Muscle of arm (tissue), 14 donors: ENCODE measurements around the gene CNOT6. TPM values are rescaled to one million over a fixed set of nuclear protein-coding genes. Genes with fewer than 3 reads are reported as not detected.
"Not testable (repeated sequence)": the region's sequence is repeated elsewhere in the genome, so short reads cannot be mapped to it uniquely, and the experiment has no call there.

ENCODE experiments used
- DNase-seq: peaks from one replicate; pipeline ENCODE4 v3.0.0-alpha.2; 2013
- long read RNA-seq, 11 donors: transcript quantifications; one replicate each; lab custom pipeline, GENCODE V29; 2026
- polyA plus RNA-seq, 12 donors: library from polyadenylated mRNA; unstranded; fragments of 120-200 nt; gene quantifications; one replicate each; pipeline ENCODE4 v1.2.1, GENCODE V29; 2013; ENCODE audit not compliant: insufficient read length in 12 of 12

CNOT6 gene
- polyA plus RNA-seq = 10 to 100 TPM in 11 of 12 donors, not detected in 1; 22.1 to 37.2 (median 29.2) TPM
- long read RNA-seq, donor 1, partial matches to known transcripts = 0 of 1 reads
- long read RNA-seq, donor 1, other reads (novel, unspliced or antisense) = 0 of 1 reads
- long read RNA-seq, donor 2, full-length matches to known transcripts = 1 of 1 reads
- long read RNA-seq, donor 2, partial matches to known transcripts = 0 of 1 reads
- long read RNA-seq, donor 2, other reads (novel, unspliced or antisense) = 0 of 1 reads
- long read RNA-seq, donor 3, full-length matches to known transcripts = 2 of 2 reads
- long read RNA-seq, donor 3, partial matches to known transcripts = 0 of 2 reads
- long read RNA-seq, donor 3, other reads (novel, unspliced or antisense) = 0 of 2 reads
- long read RNA-seq, donor 4, full-length matches to known transcripts = 1 of 1 reads
- long read RNA-seq, donor 4, partial matches to known transcripts = 0 of 1 reads
- long read RNA-seq, donor 4, other reads (novel, unspliced or antisense) = 0 of 1 reads
- long read RNA-seq, donor 5, full-length matches to known transcripts = 5 of 5 reads
- long read RNA-seq, donor 5, partial matches to known transcripts = 0 of 5 reads
- long read RNA-seq, donor 5, other reads (novel, unspliced or antisense) = 0 of 5 reads
- long read RNA-seq, donor 6, full-length matches to known transcripts = 1 of 1 reads
- long read RNA-seq, donor 6, partial matches to known transcripts = 0 of 1 reads
- long read RNA-seq, donor 6, other reads (novel, unspliced or antisense) = 0 of 1 reads
- long read RNA-seq, donor 7 = 0 reads
- long read RNA-seq, donor 8 = 0 reads
- long read RNA-seq, donor 9 = 0 reads
- long read RNA-seq, donor 10, full-length matches to known transcripts = 5 of 5 reads
- long read RNA-seq, donor 10, partial matches to known transcripts = 0 of 5 reads
- long read RNA-seq, donor 10, other reads (novel, unspliced or antisense) = 0 of 5 reads
- long read RNA-seq, donor 11, full-length matches to known transcripts = 2 of 2 reads
- long read RNA-seq, donor 11, partial matches to known transcripts = 0 of 2 reads
- long read RNA-seq, donor 11, other reads (novel, unspliced or antisense) = 0 of 2 reads

- DNase-seq = peak; percentile 96
Observed at GRCh38 chr5:180494060-180494509, at the start of gene CNOT6. CNOT6 (plus strand) TSS chr5:180494379; CDS start chr5:180529277, 34,898 bp downstream.

- DNase-seq = peak; percentile 10
Observed at GRCh38 chr5:180454752-180455151, 39.4 kb upstream of the CNOT6 start.

- DNase-seq = no peak
Observed at GRCh38 chr5:180455872-180456271, 38.3 kb upstream of the CNOT6 start.

- no peak for DNase-seq
Observed at GRCh38 chr5:180456792-180457191, 37.4 kb upstream of the CNOT6 start.

- not testable (repeated sequence) for DNase-seq
Observed at GRCh38 chr5:180458852-180459673, 35.1 kb upstream of the CNOT6 start.

- DNase-seq = not testable (repeated sequence)
Observed at GRCh38 chr5:180459674-180460142, 34.5 kb upstream of the CNOT6 start.

- no peak for DNase-seq
Observed at GRCh38 chr5:180460834-180461233, 33.3 kb upstream of the CNOT6 start.

- DNase-seq = no peak
Observed at GRCh38 chr5:180461303-180461702, 32.9 kb upstream of the CNOT6 start.

GRCh38 chr5:180463216-180463900, 30.8 kb upstream of the CNOT6 start:
- DNase-seq = no peak

- no peak for DNase-seq
Observed at GRCh38 chr5:180463916-180464602, 30.1 kb upstream of the CNOT6 start.

- DNase-seq = no peak
Observed at GRCh38 chr5:180464603-180464970, 29.6 kb upstream of the CNOT6 start.

- not testable (repeated sequence) for DNase-seq
Observed at GRCh38 chr5:180465052-180465451, 29.1 kb upstream of the CNOT6 start.

- DNase-seq = no peak
Observed at GRCh38 chr5:180466316-180466715, 27.9 kb upstream of the CNOT6 start.

GRCh38 chr5:180467028-180467975, 26.9 kb upstream of the CNOT6 start:
- no peak for DNase-seq

GRCh38 chr5:180467989-180468731, 26.0 kb upstream of the CNOT6 start:
- no peak for DNase-seq

- DNase-seq = no peak
Observed at GRCh38 chr5:180468732-180469585, 25.2 kb upstream of the CNOT6 start.

GRCh38 chr5:180469586-180469865, 24.7 kb upstream of the CNOT6 start:
- no peak for DNase-seq
